HG02973 (cell line): ENCODE results near the gene NXNL1.
A peak's percentile ranks its signal among the peaks of the same experiment; 100 is the strongest.
"Not testable (repeated sequence)": the region's sequence is repeated elsewhere in the genome, so short reads cannot be mapped to it uniquely, and the experiment has no call there.

Experiments used
- ATAC-seq: cut with Tn5 transposase; IDR thresholded peaks from one replicate; pipeline ENCODE4 v1.9.1; 2021; ENCODE audit warnings: moderate library complexity; ENCODE audit not compliant: unreplicated experiment

The NXNL1 gene

DNA sequence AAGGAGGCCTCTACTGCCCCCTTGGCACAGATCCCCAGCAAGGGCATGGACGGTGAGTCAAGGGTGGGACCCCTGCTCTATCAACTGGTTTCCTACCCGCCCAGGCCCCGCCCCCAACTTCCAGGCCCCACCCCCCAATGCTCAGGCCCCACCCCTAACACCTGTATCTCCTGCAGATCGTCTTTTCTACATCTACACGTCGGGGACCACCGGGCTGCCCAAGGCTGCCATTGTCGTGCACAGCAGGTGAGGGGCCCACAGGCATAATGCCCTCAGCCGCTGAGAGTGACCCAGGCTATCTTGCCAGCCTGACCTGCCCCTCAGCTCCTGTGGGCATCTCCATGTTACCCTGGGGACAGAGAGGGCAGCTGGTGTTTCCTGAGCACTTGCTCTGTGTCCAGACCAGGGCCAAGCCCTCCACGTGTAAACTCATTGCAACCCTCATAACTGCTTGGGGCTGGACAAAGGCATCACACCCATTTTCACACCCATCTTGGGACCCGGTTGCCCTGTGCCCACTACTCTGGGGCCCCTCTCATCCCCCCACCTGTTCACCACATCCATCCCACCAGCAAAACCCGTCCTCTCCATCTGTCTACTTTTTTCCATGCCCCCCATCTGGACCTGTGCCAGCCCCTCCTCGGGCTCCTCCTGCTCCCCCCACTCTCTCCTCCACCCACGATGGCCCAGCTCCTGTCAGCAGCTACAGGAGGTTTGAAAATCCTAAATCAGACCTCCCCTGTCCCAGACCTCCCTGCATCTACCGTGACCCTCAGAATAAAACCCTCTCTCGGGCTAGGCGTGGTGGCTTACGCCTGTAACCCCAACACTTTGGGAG is 26.8 kb upstream of the NXNL1 start:
- ATAC-seq, result no peak

DNA sequence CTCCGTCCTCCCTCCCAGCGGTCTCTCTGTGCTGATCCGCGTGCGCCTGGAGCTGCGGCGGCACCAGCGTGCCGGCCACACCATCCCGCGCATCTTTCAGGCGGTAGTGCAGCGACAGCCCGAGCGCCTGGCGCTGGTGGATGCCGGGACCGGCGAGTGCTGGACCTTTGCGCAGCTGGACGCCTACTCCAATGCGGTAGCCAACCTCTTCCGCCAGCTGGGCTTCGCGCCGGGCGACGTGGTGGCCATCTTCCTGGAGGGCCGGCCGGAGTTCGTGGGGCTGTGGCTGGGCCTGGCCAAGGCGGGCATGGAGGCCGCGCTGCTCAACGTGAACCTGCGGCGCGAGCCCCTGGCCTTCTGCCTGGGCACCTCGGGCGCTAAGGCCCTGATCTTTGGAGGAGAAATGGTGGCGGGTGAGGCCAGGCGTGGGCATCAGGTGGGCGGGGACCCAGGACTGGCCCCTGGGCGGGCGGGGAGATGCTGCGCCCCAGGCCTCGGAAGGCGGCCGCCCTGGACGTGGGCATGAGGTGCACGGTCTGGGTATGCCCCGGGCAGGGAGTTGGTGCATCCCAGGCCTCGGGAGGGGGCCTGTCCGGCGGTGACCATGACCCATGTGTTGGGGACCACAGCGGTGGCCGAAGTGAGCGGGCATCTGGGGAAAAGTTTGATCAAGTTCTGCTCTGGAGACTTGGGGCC is 26.0 kb upstream of the NXNL1 start:
- ATAC-seq, result no peak

DNA sequence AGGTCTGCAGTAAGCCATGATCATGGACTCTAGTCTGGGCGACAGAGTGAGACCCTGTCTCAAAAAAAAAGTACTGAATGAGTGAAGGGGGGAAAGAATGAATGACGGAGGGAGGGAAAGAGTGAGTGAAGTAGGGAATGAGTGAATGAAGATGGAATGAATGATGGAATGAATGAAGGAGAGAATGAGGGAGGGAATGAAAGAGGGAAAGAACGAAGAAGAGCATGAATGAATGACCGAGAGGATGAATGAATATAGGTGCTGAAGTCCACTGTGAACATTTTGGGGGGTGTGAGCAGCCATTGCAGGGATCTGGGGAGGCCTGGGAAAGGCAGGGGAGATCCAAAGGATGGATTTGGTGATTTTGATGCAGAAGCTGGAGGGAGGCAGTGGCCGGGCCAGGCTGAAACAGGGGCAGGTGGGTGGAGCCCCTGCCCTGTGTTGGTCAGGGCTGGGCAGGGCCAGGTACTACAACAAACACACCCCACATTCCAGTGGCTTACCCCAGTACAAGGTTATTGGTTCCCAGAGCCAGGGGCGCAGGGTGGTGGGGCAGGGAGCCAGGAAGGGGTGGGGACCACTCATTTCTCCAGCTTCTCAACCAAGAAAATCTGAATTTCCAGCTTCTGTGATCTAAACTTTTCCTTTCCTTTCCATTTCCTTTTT is 23.9 kb upstream of the NXNL1 start:
- no peak for ATAC-seq

DNA sequence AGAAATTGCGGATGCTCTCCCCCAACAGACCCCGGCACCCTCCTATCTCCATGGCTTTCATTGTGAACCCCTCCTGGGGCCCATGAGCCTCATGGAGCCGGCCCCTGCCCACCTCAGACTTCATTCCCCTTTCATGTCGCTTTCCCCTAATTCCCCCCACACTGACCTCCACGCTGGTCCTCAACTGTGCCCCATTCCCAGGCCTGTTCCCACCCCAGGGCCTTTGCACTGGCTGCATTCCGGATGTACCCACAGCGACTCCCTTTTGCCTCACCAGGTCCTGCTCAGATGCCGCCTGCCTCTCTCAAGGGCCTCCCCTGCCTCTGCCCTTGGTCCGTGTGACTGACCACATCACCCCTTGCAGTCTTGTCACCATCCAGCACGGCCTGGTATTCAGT is 22.9 kb upstream of the NXNL1 start:
- ATAC-seq, result no peak

DNA sequence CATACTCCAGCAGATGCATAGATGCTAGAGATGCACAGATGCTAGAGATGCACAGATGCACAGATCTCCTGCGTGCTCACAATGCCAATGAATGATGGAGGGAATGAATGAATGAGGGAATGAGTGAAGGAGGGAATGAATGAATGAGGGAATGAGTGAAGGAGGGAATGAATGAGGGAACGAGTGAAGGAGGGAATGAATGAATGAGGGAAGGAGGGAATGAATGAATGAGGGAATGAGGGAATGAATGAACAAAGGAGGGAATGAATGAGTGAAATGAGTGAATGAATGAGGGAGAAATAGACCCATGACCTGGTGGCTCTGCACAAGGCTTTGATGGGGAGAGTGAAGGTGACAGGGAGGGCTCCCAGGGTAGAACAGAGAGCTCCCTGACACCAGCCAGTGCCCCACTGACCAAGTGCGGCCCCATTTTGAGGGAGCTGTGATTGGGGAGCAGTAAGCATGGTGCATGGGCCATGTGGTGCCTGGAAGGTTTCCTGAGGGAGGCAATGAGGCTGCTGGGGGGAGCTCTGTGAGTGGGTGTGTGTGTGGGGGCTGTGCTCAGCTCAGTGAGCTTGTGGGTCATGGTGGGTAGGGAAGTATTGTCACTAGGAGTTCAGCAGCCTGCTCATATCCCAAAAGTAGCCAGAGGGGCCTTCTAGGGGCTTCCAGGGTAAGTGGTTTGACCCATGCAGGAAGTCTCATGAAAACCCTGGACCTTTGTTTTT is 22.3 kb upstream of the NXNL1 start:
- ATAC-seq, result no peak

DNA sequence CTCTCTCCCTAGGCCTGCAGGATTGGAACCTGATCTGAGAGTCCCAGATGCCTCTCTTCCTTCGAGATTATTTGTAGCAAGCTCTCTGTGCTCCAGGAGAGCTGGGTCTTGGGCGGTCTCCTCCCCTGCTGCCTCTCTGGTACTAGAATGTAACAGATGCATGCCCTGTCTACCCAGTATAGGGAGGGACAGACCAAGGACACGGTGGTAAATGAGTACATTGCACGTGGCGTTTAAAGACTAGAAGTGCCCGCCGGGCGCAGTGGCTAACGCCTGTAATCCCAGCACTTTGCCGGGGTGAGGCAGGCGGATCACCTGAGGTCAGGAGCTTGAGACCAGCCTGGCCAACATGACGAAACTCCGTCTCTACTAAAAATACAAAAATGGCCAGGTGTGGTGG is 21.3 kb upstream of the NXNL1 start:
- ATAC-seq, result no peak

DNA sequence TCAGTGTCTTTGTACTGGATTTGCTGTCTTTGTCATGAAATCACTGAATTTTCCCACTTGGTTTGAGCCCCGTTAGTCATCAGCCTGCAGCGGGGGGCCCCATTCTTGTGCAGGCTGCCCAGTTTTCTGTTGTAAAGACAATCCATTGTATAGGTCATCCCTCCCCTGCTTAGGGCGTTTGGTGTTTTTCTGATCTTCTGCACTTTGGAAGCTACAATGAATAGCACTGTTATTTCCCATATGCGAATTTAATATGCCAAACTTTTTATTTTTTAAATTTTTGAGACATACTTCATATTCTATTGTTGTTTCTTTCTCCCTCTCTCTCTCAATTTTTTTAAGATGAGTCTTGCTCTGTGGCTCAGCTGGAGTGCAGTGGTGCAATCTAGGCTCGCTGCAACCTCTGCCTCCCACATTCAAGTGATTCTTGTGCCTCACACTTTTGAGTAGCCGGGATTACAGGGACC is 18.6 kb upstream of the NXNL1 start:
- no peak for ATAC-seq

DNA sequence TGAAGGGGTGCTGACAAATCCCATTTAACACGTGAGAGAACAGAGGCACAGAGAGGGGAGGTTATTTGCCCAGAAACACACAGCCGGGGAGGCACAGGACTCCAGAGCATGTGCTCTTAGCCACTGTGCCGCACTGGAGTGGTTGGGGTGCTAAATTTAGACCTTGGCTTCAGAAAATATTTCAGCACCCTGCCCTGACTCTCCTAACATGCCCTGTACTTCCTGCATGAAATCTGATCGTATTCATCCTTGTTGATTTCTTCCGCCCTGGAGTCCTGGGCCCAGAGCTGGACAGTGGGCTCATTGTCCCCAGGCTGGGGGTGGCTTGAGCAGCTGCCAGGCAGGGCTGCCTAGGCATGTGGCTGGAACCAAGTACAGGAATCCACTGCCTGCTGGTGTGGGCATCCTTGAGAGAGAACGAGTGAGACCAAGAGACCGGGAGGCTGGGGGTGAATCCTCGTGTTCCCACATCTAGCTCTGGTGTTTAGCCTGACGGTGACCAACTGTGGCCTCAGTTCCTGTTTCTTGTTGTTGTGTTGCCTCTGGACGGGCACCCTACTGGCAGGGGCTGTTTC is 14.9 kb upstream of the NXNL1 start:
- no peak for ATAC-seq

DNA sequence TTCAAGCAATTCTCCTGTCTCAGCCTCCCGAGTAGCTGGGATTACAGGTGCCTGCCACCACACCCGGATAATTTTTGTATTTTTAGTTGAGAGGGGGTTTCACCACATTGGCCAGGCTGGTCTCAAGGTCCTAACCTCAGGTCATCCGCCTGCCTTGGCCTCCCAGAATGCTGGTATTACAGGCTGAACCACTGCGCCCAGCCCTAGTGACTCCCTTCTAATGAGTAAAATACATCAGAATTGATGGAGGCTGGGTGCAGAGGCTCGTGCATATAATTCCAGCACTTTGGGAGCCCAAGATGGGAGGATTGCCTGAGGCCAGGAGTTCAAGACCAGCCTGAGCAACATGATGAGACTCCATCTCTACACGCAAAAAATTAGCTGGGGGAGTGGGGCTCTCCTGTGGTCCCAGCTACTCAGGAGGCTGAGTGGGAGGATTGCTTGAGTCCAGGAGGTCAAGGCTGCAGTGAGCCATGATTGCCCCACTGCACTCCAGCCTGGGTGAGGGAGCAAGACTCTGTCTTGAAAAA is 14.3 kb upstream of the NXNL1 start:
- not testable (repeated sequence) for ATAC-seq

DNA sequence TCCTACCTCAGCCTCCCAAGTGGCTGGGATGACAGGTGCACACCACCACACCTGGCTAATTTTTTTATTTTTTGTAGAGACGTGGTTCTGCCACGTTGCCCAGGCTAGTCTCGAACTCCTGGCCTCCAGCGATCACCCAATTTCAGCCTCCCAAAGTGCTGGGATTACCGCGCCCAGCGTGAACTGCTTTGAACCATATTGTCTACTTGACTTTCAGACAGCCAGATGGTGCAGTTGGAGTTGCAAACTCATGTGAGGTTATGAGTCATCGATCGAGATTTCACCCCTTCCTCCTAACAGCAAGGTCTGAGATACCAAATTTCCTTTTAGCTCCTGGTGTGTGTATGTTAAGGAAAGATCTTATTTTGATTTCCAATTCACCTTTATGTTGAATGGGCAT is 12.3 kb upstream of the NXNL1 start:
- ATAC-seq, result no peak

DNA sequence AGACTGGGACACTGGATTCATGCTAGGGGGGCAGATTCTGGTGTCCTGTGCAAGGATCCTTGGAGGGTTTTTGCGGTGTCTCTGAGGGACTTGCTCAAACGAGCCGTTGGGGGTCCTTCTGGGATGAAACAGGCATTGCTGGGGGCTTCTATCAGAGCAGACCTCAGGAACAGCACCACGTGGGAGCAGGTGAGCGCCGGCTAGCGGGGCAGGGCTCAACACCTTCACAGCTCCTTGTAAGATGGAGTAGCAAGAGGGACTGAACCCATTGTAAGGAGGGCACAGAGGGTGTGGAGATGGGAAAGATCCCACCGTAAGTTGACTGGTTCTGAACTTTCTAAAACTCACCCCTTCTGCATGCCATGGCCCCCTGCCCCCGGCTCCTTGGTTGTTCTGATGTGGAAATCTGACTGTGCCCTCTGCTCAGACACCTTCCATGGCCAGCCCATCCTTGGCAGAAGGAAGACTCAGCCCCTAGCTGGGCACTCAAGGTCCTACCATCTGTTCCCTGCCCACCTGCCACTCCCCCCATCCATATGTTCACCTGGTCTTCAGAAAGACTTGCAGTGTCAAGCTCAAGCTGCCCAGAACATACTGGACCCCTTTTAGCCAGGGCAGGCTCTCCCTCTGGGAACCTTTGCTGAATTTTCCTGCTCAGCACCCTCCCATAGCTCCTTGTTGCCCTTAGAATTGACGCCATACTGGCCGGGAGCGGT is 10.8 kb upstream of the NXNL1 start:
- no peak for ATAC-seq

DNA sequence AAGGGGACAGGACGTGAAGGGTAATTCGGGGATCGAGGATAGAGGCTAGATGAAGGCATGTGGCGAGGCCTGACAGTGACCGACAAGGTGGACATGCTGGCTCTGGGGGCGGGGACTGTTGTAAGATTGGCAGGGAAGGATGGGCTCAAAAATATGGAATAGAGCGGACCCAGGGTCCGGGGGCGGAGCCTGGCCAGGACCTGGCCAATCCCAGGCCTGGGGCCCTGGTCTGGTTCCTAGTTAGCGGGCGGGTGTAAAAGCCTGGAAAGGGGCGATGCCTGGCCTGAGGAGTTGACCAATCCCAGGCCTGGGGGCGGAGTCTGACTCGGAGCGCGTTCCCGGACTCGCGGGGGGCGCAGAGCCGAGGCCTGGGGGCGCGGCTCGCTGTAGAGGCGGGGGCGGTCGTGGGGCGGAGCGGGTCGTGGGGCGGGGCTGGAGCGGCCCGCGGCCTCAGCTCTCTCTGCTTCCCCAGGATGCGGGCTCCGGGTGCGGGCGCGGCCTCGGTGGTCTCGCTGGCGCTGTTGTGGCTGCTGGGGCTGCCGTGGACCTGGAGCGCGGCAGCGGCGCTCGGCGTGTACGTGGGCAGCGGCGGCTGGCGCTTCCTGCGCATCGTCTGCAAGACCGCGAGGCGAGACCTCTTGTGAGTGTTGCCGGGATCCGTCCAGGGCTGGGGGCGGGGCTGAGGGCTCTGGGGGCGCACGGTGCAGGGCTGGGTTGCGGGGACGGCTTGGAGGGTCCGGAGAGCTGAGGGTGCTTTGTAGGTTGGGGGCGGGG is 9.5 kb upstream of the NXNL1 start, which contains the start of gene SLC27A1:
SLC27A1 (plus strand) TSS at position 457 of the 774 bp plus-strand sequence; CDS start at position 474, 17 bp downstream.
- peak; percentile 64 for ATAC-seq

DNA sequence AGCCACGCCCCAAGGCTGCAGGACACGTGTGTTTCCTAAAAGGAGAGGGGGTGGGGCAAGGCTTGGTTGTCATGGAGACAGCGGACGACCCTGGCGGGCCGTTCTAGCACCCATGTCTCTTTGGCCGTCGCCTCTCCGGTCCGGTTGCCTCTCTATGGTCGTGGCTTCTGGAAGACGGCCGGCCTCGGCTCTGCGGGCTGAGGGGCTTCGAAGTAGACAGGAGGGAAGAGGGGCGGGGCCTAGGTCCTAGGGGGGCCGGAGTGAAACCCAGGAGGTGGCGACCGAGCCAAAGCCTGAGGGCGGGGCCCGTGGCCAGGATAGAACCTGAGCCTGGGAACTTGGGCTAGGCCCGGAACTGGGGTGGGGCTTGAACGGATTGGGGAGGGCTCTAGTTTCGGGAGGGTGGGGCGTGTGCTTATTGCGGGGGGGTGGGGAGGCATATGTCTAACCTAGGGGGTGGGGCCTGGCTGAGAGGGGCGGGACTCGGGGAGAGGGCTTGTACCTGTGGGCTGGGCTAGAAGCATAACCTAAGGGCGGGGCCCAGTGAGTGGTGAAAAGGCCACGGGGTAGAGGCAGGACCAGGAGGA is 8.8 kb upstream of the NXNL1 start:
- ATAC-seq, result peak; percentile 56

DNA sequence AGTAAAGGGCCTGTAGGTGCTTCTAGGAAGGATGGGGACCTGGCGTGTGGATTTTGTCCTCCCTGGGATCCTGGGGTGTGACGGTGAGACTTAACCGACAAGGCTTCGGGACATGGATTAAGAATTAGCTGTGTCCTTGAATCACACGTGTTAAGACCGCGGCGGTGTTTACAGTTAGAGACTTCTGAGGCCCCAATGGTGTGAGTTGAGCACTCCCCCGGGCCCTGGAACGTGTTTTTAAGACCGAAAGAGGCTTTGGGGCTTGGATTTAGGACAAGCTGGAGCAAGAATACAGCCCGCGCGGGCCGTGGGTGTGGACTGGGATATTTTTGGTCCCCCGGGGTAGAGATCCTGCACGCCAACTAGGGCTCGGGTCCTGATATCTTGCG is 8.4 kb upstream of the NXNL1 start:
- no peak for ATAC-seq

DNA sequence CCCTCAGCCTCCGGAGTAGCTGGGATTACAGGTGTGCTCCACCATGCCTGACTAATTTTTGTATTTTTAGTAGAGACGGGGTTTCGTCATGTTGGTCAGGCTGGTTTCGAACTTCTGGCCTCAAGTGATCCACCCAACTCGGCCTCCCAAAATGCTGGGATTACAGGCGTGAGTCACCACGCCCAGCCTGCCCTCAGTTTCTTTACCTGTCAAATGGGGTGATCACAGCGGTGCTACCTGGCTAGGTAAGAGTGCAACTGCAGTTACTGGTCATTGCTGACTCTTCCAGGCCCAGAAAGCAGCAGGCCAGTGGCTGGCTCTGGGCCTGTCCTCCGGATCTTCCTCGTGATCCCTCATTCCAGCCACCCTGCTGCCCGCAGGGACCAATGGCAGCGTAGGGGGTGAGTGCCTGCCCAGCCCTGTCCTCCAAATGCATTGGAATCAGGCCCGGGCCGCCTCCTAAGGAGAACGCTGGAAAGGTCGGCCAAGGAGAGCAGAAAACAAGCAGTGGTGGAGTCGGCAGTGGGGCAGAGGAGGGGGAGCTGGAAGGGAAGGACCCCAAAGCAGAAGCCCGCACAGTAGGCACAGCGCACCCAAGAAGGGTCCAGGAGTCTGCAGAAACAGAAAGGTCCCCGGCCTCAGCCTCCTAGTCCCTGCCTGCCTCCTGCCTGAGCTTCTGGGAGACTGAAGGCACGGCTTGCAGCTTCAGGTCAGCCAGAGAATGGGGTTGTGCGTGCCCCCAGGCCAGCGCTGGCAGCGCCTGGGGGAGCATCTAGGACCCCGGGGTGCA is 7.8 kb upstream of the NXNL1 start:
- ATAC-seq, result no peak

DNA sequence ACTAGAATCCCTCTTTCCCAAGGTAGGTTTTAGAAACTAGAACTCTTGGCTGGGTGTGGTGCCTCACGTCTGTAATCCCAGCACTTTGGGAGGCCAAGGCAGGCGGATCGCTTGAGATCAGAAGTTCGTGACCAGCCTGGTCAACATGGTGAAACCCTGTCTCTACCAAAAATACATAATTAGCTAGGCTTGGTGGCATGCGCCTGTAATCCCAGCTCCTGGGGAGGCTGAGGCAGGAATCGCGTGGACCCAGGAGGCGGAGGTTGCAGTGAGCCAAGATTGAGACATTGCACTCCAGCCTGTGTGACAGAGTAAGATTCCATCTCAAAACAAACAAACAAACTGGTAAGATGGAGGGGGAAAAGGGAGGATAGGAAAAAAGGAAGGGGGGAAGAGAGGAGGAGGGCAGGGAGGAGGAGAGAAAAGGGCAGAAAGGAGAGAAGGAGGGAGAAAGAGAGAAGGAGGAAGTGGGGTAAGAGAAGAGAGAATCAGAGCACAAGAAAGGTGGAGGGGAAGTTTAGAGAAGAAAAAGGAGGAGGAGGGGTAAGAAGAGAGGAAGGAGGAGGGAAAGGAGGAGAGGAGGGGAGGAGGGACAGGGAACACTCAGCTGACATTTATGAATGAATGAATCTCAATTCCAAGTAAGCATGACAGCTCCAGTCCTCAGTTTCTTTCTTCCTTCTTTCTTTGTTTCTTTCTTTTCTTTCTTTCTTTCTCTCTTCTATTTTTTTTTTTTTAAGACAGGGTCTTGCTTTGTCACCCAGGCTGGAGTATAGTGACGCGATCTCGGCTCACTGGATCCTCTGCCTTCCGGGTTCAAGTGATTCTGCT is 7.0 kb upstream of the NXNL1 start:
- ATAC-seq, result no peak

DNA sequence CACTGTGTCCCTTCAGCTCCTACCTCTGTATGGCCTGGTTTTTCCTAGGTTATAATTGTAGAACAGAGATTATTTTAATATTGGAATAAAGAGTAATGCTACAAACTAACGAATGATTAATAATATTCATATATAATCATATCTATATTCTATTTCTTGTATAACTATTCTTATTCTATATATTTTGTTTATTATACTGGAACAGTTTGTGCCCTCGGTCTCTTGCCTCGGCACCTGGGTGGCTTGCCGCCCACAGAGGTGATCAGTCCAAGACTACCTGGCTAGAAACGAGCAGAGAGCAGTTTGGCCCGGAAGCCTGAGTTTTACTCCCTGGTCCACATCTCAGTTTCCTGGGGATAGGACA is 5.7 kb upstream of the NXNL1 start:
- no peak for ATAC-seq
